Fibroblast of lung (primary cell): ENCODE data around the gene FAM217A. TPM values are rescaled to one million over a fixed set of nuclear protein-coding genes. Genes with fewer than 3 reads are reported as not detected.

Experiments
- DNase-seq, 2 donors: peaks; one replicate each; pipeline versions ENCODE4 v3.0.0 to v3.0.0-alpha.2; 2010; ENCODE audit warnings: low read depth in 2 of 2
- H2AFZ ChIP-seq: 2 replicates; pipeline ENCODE4 v1.5.1; 2012; ENCODE audit warnings: low read length, control low read depth, inconsistent platforms
- H3K27ac ChIP-seq: 2 replicates; pipeline ENCODE4 v1.5.1; 2011; ENCODE audit warnings: low read length, control low read depth; ENCODE audit not compliant: insufficient read depth
- H3K27me3 ChIP-seq: 2 replicates; pipeline ENCODE4 v1.5.1; 2011; ENCODE audit warnings: mild to moderate bottlenecking, low read length; ENCODE audit not compliant: control insufficient read depth, insufficient read depth
- H3K36me3 ChIP-seq: 2 replicates; pipeline ENCODE4 v1.5.1; 2011; ENCODE audit warnings: low read length; ENCODE audit not compliant: control insufficient read depth, insufficient read depth
- H3K4me1 ChIP-seq: 2 replicates; pipeline ENCODE4 v1.5.1; 2011; ENCODE audit warnings: low read length; ENCODE audit not compliant: control insufficient read depth, insufficient read depth; ENCODE audit errors: extremely low read depth
- H3K4me2 ChIP-seq: 2 replicates; pipeline ENCODE4 v1.5.1; 2011; ENCODE audit warnings: low read length, control low read depth; ENCODE audit not compliant: insufficient read depth; ENCODE audit errors: extremely low read depth
- H3K4me3 ChIP-seq, 4 experiments: fragments of 200-600 bp in 1 of 4; sonication (generic) in 1 of 4; replicated peaks in 1 of 4; 2 replicates each; pipeline ENCODE4 v1.5.1; 2011 to 2016; ENCODE audit warnings: low read length in 4 of 4, low read depth in 3 of 4, mild to moderate bottlenecking in 3 of 4, control low read depth in 2 of 4, inconsistent platforms in 1 of 4, mixed read lengths in 1 of 4; ENCODE audit not compliant: insufficient read depth in 1 of 4; ENCODE audit errors: control extremely low read depth in 1 of 4
- H3K79me2 ChIP-seq: 2 replicates; pipeline ENCODE4 v1.5.1; 2012; ENCODE audit warnings: mild to moderate bottlenecking, low read length, inconsistent platforms; ENCODE audit not compliant: control insufficient read depth, insufficient read depth
- H3K9ac ChIP-seq: 2 replicates; pipeline ENCODE4 v1.5.1; 2011; ENCODE audit warnings: mild to moderate bottlenecking, low read length, control low read depth; ENCODE audit not compliant: insufficient read depth
- H3K9me3 ChIP-seq: 2 replicates; pipeline ENCODE4 v1.5.1; 2012; ENCODE audit warnings: low read depth, low read length; ENCODE audit not compliant: control insufficient read depth, insufficient read depth
- H4K20me1 ChIP-seq: 2 replicates; pipeline ENCODE4 v1.5.1; 2011; ENCODE audit warnings: low read length; ENCODE audit not compliant: control insufficient read depth, insufficient read depth; ENCODE audit errors: extremely low read depth
- CTCF ChIP-seq, 2 donors: IDR thresholded peaks in 1 of 2; conservative IDR thresholded peaks in 1 of 2; 1 replicate in 1 of 2; 2 replicates in 1 of 2; pipeline ENCODE4 v1.5.1; 2011 to 2012; ENCODE audit warnings: low read length in 2 of 2, control low read depth in 1 of 2, inconsistent platforms in 1 of 2, low read depth in 1 of 2, mild to moderate bottlenecking in 1 of 2
- EZH2 ChIP-seq: IDR thresholded peaks from 2 replicates; pipeline ENCODE4 v1.5.1; 2012; ENCODE audit warnings: low read length, control low read depth, mild to moderate bottlenecking; ENCODE audit errors: missing control alignments
- polyA plus RNA-seq, 2 donors: library from polyadenylated mRNA; depleted of rRNA in 1 of 2; stranded (reverse) in 1 of 2; unstranded in 1 of 2; fragments of >200 nt; gene quantifications; 2 replicates each; pipeline ENCODE4 v1.2.1, GENCODE V29; 2011 to 2012; ENCODE audit warnings: missing spikeins in 1 of 2
- total RNA-seq: library from RNA; depleted of rRNA; stranded (reverse); fragments of >200 nt; gene quantifications from 2 replicates; pipeline ENCODE4 v1.2.1, GENCODE V29; 2014

FAM217A gene
- total and polyA plus RNA-seq, 2 donors (not counting 1 experiment from before 2014, with no cell fraction given), result not detected

GRCh38 chr6:4102687-4103244 lies 23.8 kb upstream of the FAM217A start:
- Histone ChIP-seq H4K20me1 (no peaks in the 10 kb centered on the region), H3K27ac (no peak overlapping the region), H3K9me3 (no peaks in the 10 kb centered on the region), H3K27me3 (no peaks in the 10 kb centered on the region), H2AFZ (no peak overlapping the region), H3K9ac (no peak overlapping the region), H3K79me2 (no peaks in the 10 kb centered on the region), H3K4me2 (no peak overlapping the region), H3K4me3 (no peak overlapping the region), H3K4me1 (no peaks in the 10 kb centered on the region), H3K36me3 (no peaks in the 10 kb centered on the region)
- TF ChIP-seq EZH2 (no peak), CTCF (conservative IDR thresholded peaks at IDR 0.05 in 1 of 2, IDR thresholded peaks at IDR 0.05 in 1 of 2; ENCODE audit: low read depth in 1 of 2, low read length in 2 of 2) (no peak)
- DNase-seq, result no peak

GRCh38 chr6:4101298-4101697 lies 22.4 kb upstream of the FAM217A start:
- TF ChIP-seq CTCF (conservative IDR thresholded peaks at IDR 0.05 in 1 of 2, IDR thresholded peaks at IDR 0.05 in 1 of 2; ENCODE audit: low read depth in 1 of 2, low read length in 2 of 2) (no peak), EZH2 (no peak)
- H2AFZ ChIP-seq, result no peak overlapping the region
- no peak overlapping the region for H3K4me3 ChIP-seq
- no peaks in the 10 kb centered on the region for H3K79me2 ChIP-seq
- no peaks in the 10 kb centered on the region for H3K36me3 ChIP-seq
- H3K9me3 ChIP-seq, result no peaks in the 10 kb centered on the region
- no peaks in the 10 kb centered on the region for H3K4me1 ChIP-seq
- H3K27ac ChIP-seq, result no peak overlapping the region
- H4K20me1 ChIP-seq, result no peaks in the 10 kb centered on the region
- no peak for DNase-seq
- H3K27me3 ChIP-seq, result no peaks in the 10 kb centered on the region
- no peak overlapping the region for H3K4me2 ChIP-seq
- H3K9ac ChIP-seq, result no peak overlapping the region

- H3K9ac ChIP-seq, result no peak overlapping the region
- TF ChIP-seq EZH2, result no peak
- no peak for TF ChIP-seq CTCF (conservative IDR thresholded peaks at IDR 0.05 in 1 of 2, IDR thresholded peaks at IDR 0.05 in 1 of 2; ENCODE audit: low read depth in 1 of 2, low read length in 2 of 2)
- H3K4me3 ChIP-seq, result no peak overlapping the region
- H3K4me1 ChIP-seq, result no peaks in the 10 kb centered on the region
- DNase-seq, result no peak
- no peaks in the 10 kb centered on the region for H3K9me3 ChIP-seq
- no peaks in the 10 kb centered on the region for H3K79me2 ChIP-seq
- H3K36me3 ChIP-seq, result no peaks in the 10 kb centered on the region
- no peak overlapping the region for H3K4me2 ChIP-seq
- no peaks in the 10 kb centered on the region for H4K20me1 ChIP-seq
- H3K27me3 ChIP-seq, result no peaks in the 10 kb centered on the region
- no peak overlapping the region for H2AFZ ChIP-seq
- no peak overlapping the region for H3K27ac ChIP-seq
Measured at GRCh38 chr6:4100655-4101054, 21.7 kb upstream of the FAM217A start.
